ENCODE measurements around the gene RARS2.

DNA sequence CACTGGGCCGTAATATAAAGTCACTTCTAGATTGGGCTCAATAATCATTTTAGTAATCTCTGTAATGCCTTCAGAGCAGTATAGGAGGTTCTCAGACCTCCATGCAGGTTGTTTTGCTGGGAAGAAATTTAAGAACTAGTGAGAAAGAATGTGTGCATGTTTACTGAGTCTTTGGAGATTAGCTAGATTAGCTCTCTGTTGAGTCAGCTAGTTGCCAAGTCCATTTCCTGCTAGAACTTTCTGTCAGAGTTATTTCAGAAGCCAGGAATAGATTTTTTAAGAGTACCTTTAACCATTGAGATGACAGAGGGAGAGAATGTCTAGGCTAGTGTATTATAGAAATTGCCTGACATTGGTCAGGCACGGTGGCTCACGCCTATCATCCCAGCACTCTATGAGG, 33.5 kb upstream of the RARS2 start:
- no peak for TF ChIP-seq CTCF (conservative IDR thresholded peaks at IDR 0.05)
- no peak for TF ChIP-seq ZFX (IDR thresholded peaks at IDR 0.05)

Data from C4-2B (cell line).